ENCODE data around the gene SPRR4.
"Not testable (repeated sequence)": the region's sequence is repeated elsewhere in the genome, so short reads cannot be mapped to it uniquely, and the experiment has no call there.

SPRR4 gene

GRCh38 chr1:152967201-152967600 lies 3.2 kb upstream of the SPRR4 start:
- DNase-seq (ENCODE audit: low read depth): no peak

- DNase-seq (ENCODE audit: low read depth): no peak
Observed at GRCh38 chr1:152968248-152968647, 2.2 kb upstream of the SPRR4 start.

GRCh38 chr1:152969036-152969435 lies 1.4 kb upstream of the SPRR4 start:
- no peak for DNase-seq (ENCODE audit: low read depth)

- DNase-seq (ENCODE audit: low read depth): no peak
Observed at GRCh38 chr1:152972196-152972886, 1.9 kb downstream of the SPRR4 start.

GRCh38 chr1:152976688-152977087 lies 6.2 kb downstream of the SPRR4 start:
- DNase-seq (ENCODE audit: low read depth): no peak

- no peak for DNase-seq (ENCODE audit: low read depth)
Observed at GRCh38 chr1:152977614-152978013, 7.2 kb downstream of the SPRR4 start.

GRCh38 chr1:152980676-152981075 lies 10.2 kb downstream of the SPRR4 start:
- DNase-seq (ENCODE audit: low read depth): no peak

GRCh38 chr1:152981146-152981871 lies 10.9 kb downstream of the SPRR4 start:
- DNase-seq (ENCODE audit: low read depth): no peak

GRCh38 chr1:152982076-152982475 lies 11.6 kb downstream of the SPRR4 start:
- no peak for DNase-seq (ENCODE audit: low read depth)

- no peak for DNase-seq (ENCODE audit: low read depth)
Observed at GRCh38 chr1:152983234-152983633, 12.8 kb downstream of the SPRR4 start.

- no peak for DNase-seq (ENCODE audit: low read depth)
Observed at GRCh38 chr1:152983743-152984142, 13.3 kb downstream of the SPRR4 start, which contains the start of gene SPRR1A. SPRR1A (plus strand) TSS chr1:152984081; CDS start chr1:152985231, 1,150 bp downstream.

- no peak for DNase-seq (ENCODE audit: low read depth)
Observed at GRCh38 chr1:152986578-152986977, 16.1 kb downstream of the SPRR4 start.

- DNase-seq (ENCODE audit: low read depth): no peak
Observed at GRCh38 chr1:152993186-152993585, 22.7 kb downstream of the SPRR4 start.

- DNase-seq (ENCODE audit: low read depth): no peak
Observed at GRCh38 chr1:152995842-152996241, 25.4 kb downstream of the SPRR4 start.

GRCh38 chr1:152996633-152997400 lies 26.4 kb downstream of the SPRR4 start:
- DNase-seq (ENCODE audit: low read depth): no peak

GRCh38 chr1:152997901-152998300 lies 27.5 kb downstream of the SPRR4 start:
- DNase-seq (ENCODE audit: low read depth): no peak

- no peak for DNase-seq (ENCODE audit: low read depth)
Observed at GRCh38 chr1:152998476-152998875, 28.0 kb downstream of the SPRR4 start.

- no peak for DNase-seq (ENCODE audit: low read depth)
Observed at GRCh38 chr1:152999818-153000217, 29.4 kb downstream of the SPRR4 start.

- no peak for DNase-seq (ENCODE audit: low read depth)
Observed at GRCh38 chr1:153000294-153000693, 29.8 kb downstream of the SPRR4 start.

- DNase-seq (ENCODE audit: low read depth): no peak
Observed at GRCh38 chr1:153001382-153001781, 30.9 kb downstream of the SPRR4 start, which contains the start of gene SPRR3. SPRR3 (plus strand) TSS chr1:153001749; CDS start chr1:153003021, 1,272 bp downstream.

GRCh38 chr1:153011235-153011758 lies 40.8 kb downstream of the SPRR4 start:
- not testable (repeated sequence) for DNase-seq (ENCODE audit: low read depth)

GRCh38 chr1:153021829-153022228 lies 51.4 kb downstream of the SPRR4 start:
- not testable (repeated sequence) for DNase-seq (ENCODE audit: low read depth)
